SU-DHL-6 (cell line): Measurements from ENCODE around the gene RALB.

Source experiments
- H2AFZ ChIP-seq: fragments of 200-600 bp; sonication (generic); 2 replicates; pipeline ENCODE4 v1.6.1; 2014; ENCODE audit warnings: low read depth, mild to moderate bottlenecking, moderate library complexity, mixed read lengths, antibody characterized with exemption, low read length; ENCODE audit not compliant: severe bottlenecking
- H3F3A ChIP-seq: fragments of 200-600 bp; shearing (Covaris generic); 2 replicates; pipeline ENCODE4 v1.6.0; 2016; ENCODE audit warnings: antibody characterized with exemption, mild to moderate bottlenecking; ENCODE audit not compliant: insufficient read depth
- H3K27ac ChIP-seq: fragments of 200-600 bp; sonication (generic); 2 replicates; pipeline ENCODE4 v1.5.1; 2016; ENCODE audit warnings: low read depth, mild to moderate bottlenecking, low read length, moderate library complexity, mixed read lengths
- H3K27me3 ChIP-seq: fragments of 200-600 bp; sonication (generic), shearing (Covaris generic); 2 replicates; pipeline ENCODE4 v1.6.0; 2014; ENCODE audit warnings: mild to moderate bottlenecking, low read length
- H3K36me3 ChIP-seq: fragments of 200-600 bp; sonication (generic); 2 replicates; pipeline ENCODE4 v1.6.1; 2014; ENCODE audit warnings: mild to moderate bottlenecking, low read length, mixed read lengths
- H3K4me2 ChIP-seq: fragments of 300-600, 200-600 bp; shearing (Covaris generic), sonication (generic); 2 replicates; pipeline ENCODE4 v1.6.0; 2014; ENCODE audit warnings: low read length, low read depth, mild to moderate bottlenecking; ENCODE audit not compliant: poor library complexity, severe bottlenecking
- H3K4me3 ChIP-seq: fragments of 200-600 bp; sonication (generic); 2 replicates; pipeline ENCODE4 v1.5.1; 2014; ENCODE audit warnings: antibody characterized with exemption, low read length, mild to moderate bottlenecking, mixed read lengths; ENCODE audit not compliant: insufficient read depth, poor library complexity, severe bottlenecking
- H3K79me2 ChIP-seq: fragments of 200-600 bp; sonication (generic); 2 replicates; pipeline ENCODE4 v1.6.1; 2014; ENCODE audit warnings: mild to moderate bottlenecking, low read length, moderate library complexity; ENCODE audit not compliant: insufficient read depth
- H3K9ac ChIP-seq: fragments of 200-600 bp; sonication (generic); 2 replicates; pipeline ENCODE4 v1.7.0; 2014; ENCODE audit warnings: mild to moderate bottlenecking, low read length
- H3K9me2 ChIP-seq: fragments of 200-600 bp; sonication (generic); replicated peaks from 2 replicates; pipeline ENCODE4 v1.6.1; 2014; ENCODE audit warnings: low read length; ENCODE audit not compliant: insufficient read depth
- H3K9me3 ChIP-seq: fragments of 200-600 bp; sonication (generic); 2 replicates; pipeline ENCODE4 v1.6.1; 2014; ENCODE audit warnings: low read length, mixed read lengths; ENCODE audit not compliant: insufficient read depth
- H4K20me1 ChIP-seq: fragments of 200-600 bp; sonication (generic); 2 replicates; pipeline ENCODE4 v1.6.1; 2014; ENCODE audit warnings: low read depth, mild to moderate bottlenecking, antibody characterized with exemption, low read length, moderate library complexity, mixed read lengths
- EZH2phosphoT487 ChIP-seq: fragments of 200-600 bp; sonication (generic), shearing (Covaris generic); conservative IDR thresholded peaks from 2 replicates; pipeline ENCODE4 v1.6.1; 2018; ENCODE audit warnings: mild to moderate bottlenecking, antibody characterized with exemption, low read length, moderate library complexity, mixed read lengths
- TF ChIP-seq, protein P1 (sequence below): fragments of 200-600 bp; sonication (generic); IDR thresholded peaks from one replicate; pipeline ENCODE4 v1.5.1; 2017; ENCODE audit warnings: antibody characterized with exemption, mild to moderate bottlenecking, low read length, moderate library complexity; ENCODE audit not compliant: insufficient read depth, poor library complexity, severe bottlenecking

RALB gene

DNA sequence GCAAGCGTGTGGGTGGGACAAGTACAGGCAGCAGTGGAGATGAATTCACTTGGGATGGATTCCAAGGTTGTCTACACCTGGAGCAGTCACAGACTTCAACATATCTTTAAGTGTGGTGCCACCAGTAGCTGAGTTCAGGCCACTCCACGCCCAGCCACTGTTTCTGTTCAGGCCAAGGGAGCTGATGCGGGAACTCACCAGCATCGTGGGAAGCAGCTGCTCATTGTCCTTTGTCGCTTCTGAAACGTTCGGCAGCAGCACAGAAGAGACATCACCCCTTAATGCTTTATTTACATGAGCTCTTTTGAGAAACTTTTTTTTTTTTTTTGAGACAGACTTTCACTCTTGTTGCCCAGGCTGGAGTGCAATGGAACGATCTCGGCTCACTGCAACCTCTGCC is 73.4 kb downstream of the RALB start:
- H3K27ac ChIP-seq: no peak overlapping the region
- TF ChIP-seq, protein P1, sequence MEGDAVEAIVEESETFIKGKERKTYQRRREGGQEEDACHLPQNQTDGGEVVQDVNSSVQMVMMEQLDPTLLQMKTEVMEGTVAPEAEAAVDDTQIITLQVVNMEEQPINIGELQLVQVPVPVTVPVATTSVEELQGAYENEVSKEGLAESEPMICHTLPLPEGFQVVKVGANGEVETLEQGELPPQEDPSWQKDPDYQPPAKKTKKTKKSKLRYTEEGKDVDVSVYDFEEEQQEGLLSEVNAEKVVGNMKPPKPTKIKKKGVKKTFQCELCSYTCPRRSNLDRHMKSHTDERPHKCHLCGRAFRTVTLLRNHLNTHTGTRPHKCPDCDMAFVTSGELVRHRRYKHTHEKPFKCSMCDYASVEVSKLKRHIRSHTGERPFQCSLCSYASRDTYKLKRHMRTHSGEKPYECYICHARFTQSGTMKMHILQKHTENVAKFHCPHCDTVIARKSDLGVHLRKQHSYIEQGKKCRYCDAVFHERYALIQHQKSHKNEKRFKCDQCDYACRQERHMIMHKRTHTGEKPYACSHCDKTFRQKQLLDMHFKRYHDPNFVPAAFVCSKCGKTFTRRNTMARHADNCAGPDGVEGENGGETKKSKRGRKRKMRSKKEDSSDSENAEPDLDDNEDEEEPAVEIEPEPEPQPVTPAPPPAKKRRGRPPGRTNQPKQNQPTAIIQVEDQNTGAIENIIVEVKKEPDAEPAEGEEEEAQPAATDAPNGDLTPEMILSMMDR: no peak
- TF ChIP-seq EZH2phosphoT487: no peak
- no peaks in the 10 kb centered on the region for H3K79me2 ChIP-seq
- no peaks in the 10 kb centered on the region for H3F3A ChIP-seq
- no peak overlapping the region for H3K4me2 ChIP-seq
- H3K4me3 ChIP-seq: no peak overlapping the region
- H3K9me3 ChIP-seq: no peaks in the 10 kb centered on the region
- H4K20me1 ChIP-seq: no peaks in the 10 kb centered on the region
- no peak overlapping the region for H2AFZ ChIP-seq
- no peaks in the 10 kb centered on the region for H3K27me3 ChIP-seq
- H3K9me2 ChIP-seq: no peaks in the 10 kb centered on the region
- no peaks in the 10 kb centered on the region for H3K36me3 ChIP-seq
- no peak overlapping the region for H3K9ac ChIP-seq

DNA sequence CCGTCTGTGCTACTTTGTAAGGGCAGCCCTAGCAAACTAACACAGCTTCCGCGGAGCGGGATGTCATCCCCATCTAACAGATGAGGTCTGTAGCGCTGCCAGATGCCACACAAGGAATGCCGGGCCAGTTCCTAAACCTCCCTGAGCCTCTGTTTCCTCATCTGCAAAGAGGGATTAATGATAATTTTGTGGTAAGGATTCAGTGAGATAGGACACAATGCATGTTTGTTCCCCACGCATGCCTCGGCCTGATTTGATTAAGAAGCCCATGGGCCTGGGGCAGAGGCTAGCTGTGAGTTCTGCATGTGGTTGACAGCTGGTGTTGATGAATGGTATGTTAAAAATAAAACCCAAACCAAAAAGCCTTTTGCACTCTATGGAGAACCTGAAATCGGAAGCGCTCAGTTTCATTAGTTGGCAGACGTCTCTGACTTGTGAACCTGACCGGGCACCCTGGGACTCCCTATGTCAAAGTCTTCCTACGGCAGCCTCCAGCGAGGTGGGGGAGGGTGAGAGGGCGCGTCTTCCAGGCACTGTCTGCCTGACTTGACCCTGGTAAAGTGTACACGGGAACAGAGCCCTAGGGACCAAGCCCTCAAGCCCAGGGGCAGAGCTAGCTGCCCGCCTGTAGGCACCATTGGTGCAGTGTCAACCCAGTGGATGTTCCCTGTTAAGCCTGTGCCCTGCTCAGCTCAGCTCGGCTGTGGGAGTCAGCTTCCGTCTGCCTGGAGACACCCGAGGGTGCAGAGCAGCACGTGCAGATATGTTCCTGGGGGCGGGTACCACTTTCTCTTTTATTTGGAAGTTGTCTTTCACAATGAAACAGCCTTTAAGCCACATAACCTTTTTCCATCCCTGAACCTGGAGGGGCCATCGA is 78.5 kb downstream of the RALB start:
- no peak overlapping the region for H3K4me3 ChIP-seq
- no peaks in the 10 kb centered on the region for H3K9me2 ChIP-seq
- no peak overlapping the region for H2AFZ ChIP-seq
- H3K36me3 ChIP-seq: no peaks in the 10 kb centered on the region
- TF ChIP-seq, protein P1: no peak
- TF ChIP-seq EZH2phosphoT487: no peak
- H3K9me3 ChIP-seq: no peaks in the 10 kb centered on the region
- no peak overlapping the region for H3K9ac ChIP-seq
- H3F3A ChIP-seq: no peaks in the 10 kb centered on the region
- no peaks in the 10 kb centered on the region for H3K79me2 ChIP-seq
- no peak overlapping the region for H3K27ac ChIP-seq
- no peaks in the 10 kb centered on the region for H3K27me3 ChIP-seq
- no peak overlapping the region for H3K4me2 ChIP-seq
- H4K20me1 ChIP-seq: no peaks in the 10 kb centered on the region

DNA sequence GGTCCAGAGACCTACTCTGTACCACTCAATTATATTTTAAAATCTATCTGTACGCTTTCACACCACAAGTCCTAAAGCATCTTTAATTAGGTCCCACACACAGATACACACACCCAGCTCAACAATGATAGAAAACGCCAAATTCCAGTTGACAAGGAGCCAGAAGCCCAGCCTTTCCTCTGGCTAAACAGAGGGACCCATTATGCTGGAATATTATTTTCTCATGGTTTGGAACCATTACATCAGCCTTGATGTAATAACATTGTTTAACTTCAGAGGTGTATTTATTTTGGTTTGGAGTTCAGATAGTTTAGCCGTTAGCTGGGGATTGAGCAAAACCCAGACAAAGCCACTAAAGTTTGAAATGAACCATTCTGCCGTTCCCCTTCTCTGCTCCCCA is 79.3 kb downstream of the RALB start:
- Histone ChIP-seq H4K20me1 (no peaks in the 10 kb centered on the region), H3K36me3 (no peaks in the 10 kb centered on the region), H3F3A (no peaks in the 10 kb centered on the region), H3K27me3 (no peaks in the 10 kb centered on the region), H3K4me3 (no peak overlapping the region), H3K9me2 (no peaks in the 10 kb centered on the region), H2AFZ (no peak overlapping the region), H3K79me2 (no peaks in the 10 kb centered on the region), H3K4me2 (no peak overlapping the region), H3K9ac (no peak overlapping the region), H3K27ac (no peak overlapping the region), H3K9me3 (no peaks in the 10 kb centered on the region)
- TF ChIP-seq EZH2phosphoT487: no peak
- TF ChIP-seq, protein P1: no peak
